Nephron progenitor cell (in vitro differentiated cells): Measurements from ENCODE around the gene MSI1.
A peak's percentile ranks its signal among the peaks of the same experiment; 100 is the strongest.

Experiments used
- DNase-seq: peaks from one replicate; pipeline ENCODE4 v3.0.0; 2021
- H3K27ac Mint-ChIP-seq: 2 replicates; pipeline ENCODE4 v1.8.0; 2021; ENCODE audit warnings: mild to moderate bottlenecking, moderate library complexity, mixed read lengths
- H3K27me3 Mint-ChIP-seq: 2 replicates; pipeline ENCODE4 v1.8.0; 2021; ENCODE audit warnings: mild to moderate bottlenecking, low read depth, mixed read lengths; ENCODE audit not compliant: poor library complexity
- H3K36me3 Mint-ChIP-seq: 2 replicates; pipeline ENCODE4 v1.8.0; 2021; ENCODE audit warnings: low read depth, mixed read lengths
- H3K4me1 Mint-ChIP-seq: 2 replicates; pipeline ENCODE4 v1.8.0; 2021; ENCODE audit warnings: mixed read lengths
- H3K4me3 Mint-ChIP-seq: 2 replicates; pipeline ENCODE4 v1.8.0; 2021; ENCODE audit warnings: mild to moderate bottlenecking, moderate library complexity, mixed read lengths
- H3K9me3 Mint-ChIP-seq: 2 replicates; pipeline ENCODE4 v1.8.0; 2021; ENCODE audit warnings: mild to moderate bottlenecking, moderate library complexity, mixed read lengths
- TF ChIP-seq, protein P1 (sequence below): fragments of 200-600 bp; sonication (generic); IDR thresholded peaks from 2 replicates; pipeline ENCODE4 v1.5.0; 2021; ENCODE audit warnings: antibody characterized with exemption

Gene MSI1

GRCh38 chr12:120347766-120348165 lies 21.2 kb downstream of the MSI1 start:
- Mint-ChIP-seq H3K4me1 (no peaks in the 10 kb centered on the region), H3K4me3 (no peak overlapping the region), H3K27ac (no peak overlapping the region), H3K9me3 (no peaks in the 10 kb centered on the region), H3K36me3 (peaks cover 65% of the 10 kb centered on the region), H3K27me3 (no peaks in the 10 kb centered on the region)
- TF ChIP-seq, protein P1, sequence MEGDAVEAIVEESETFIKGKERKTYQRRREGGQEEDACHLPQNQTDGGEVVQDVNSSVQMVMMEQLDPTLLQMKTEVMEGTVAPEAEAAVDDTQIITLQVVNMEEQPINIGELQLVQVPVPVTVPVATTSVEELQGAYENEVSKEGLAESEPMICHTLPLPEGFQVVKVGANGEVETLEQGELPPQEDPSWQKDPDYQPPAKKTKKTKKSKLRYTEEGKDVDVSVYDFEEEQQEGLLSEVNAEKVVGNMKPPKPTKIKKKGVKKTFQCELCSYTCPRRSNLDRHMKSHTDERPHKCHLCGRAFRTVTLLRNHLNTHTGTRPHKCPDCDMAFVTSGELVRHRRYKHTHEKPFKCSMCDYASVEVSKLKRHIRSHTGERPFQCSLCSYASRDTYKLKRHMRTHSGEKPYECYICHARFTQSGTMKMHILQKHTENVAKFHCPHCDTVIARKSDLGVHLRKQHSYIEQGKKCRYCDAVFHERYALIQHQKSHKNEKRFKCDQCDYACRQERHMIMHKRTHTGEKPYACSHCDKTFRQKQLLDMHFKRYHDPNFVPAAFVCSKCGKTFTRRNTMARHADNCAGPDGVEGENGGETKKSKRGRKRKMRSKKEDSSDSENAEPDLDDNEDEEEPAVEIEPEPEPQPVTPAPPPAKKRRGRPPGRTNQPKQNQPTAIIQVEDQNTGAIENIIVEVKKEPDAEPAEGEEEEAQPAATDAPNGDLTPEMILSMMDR: no peak
- DNase-seq: no peak

DNA sequence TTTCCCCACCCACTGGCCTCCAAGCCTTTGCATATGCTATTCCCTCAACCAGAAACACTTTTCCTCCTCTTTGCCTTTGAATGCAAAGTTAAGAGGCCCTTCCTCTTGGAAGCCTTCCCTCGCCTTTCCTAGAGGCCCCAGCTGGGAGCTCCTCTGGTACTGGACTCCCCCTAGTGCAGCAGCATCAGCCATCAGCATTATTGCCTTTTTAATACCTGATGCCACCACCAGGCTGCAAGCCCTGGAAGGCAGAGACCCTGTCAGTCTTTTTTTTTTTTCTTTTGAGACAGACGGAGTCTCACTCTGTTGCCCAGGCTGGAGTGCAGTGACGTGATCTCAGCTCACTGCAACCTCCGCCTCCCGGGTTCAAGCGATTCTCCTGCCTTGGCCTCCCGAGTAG lies 22.3 kb downstream of the MSI1 start:
- Mint-ChIP-seq H3K4me1 (peaks cover 2% of the 10 kb centered on the region), H3K4me3 (no peak overlapping the region), H3K9me3 (no peaks in the 10 kb centered on the region), H3K27ac (no peak overlapping the region), H3K36me3 (peaks cover 57% of the 10 kb centered on the region), H3K27me3 (no peaks in the 10 kb centered on the region)
- TF ChIP-seq, protein P1: no peak
- no peak for DNase-seq

DNA sequence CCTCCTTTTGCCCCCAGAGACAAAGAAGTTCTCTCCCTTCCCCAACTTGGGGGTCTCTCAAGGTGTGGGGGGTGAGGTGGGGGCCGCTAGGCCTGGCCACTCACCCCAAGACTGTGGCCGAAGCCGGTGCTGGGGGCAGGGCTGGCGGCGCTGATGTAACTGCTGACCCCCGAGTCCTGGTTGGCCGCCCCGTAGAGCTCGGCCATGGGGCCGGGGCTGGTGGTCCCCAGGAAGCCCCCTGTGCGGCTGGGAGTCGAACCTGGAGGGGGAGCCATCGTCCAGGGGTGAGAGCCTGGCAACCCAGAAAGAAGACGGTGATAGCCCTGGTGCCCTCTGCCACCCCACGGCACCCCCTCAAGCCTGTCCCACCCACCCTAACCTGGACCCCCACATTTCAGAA lies 22.9 kb downstream of the MSI1 start:
- Mint-ChIP-seq H3K27me3 (no peaks in the 10 kb centered on the region), H3K9me3 (no peaks in the 10 kb centered on the region), H3K27ac (no peak overlapping the region), H3K4me3 (no peak overlapping the region), H3K4me1 (peaks cover 8% of the 10 kb centered on the region), H3K36me3 (peaks cover 51% of the 10 kb centered on the region)
- TF ChIP-seq, protein P1: no peak
- DNase-seq: no peak

DNA sequence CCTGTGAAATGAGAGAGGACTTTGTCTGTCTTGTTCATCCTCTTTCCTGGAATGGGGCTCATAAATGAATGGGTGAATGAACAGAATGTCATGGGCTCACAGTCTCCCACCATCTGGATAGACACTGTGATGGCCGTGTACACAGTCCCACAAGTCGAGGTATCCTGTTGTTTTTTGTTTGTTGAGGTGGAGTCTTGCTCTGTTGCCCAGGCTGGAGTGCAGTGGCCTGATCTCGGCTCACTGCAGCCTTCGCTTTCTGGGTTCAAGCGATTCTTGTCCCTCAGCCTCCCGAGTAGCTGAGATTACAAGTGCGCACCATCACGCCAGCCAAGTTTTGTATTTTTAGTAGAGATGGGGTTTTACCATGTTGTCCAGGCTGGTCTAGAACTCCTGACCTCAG lies 25.3 kb downstream of the MSI1 start:
- no peak for DNase-seq
- peaks cover 11% of the 10 kb centered on the region for H3K9me3 Mint-ChIP-seq
- peaks cover 7% of the 10 kb centered on the region for H3K27me3 Mint-ChIP-seq
- no peak overlapping the region for H3K4me3 Mint-ChIP-seq
- TF ChIP-seq, protein P1: no peak
- H3K36me3 Mint-ChIP-seq: peaks cover 39% of the 10 kb centered on the region
- peak overlapping the region; percentile 92 for H3K27ac Mint-ChIP-seq
- H3K4me1 Mint-ChIP-seq: peaks cover 8% of the 10 kb centered on the region

DNA sequence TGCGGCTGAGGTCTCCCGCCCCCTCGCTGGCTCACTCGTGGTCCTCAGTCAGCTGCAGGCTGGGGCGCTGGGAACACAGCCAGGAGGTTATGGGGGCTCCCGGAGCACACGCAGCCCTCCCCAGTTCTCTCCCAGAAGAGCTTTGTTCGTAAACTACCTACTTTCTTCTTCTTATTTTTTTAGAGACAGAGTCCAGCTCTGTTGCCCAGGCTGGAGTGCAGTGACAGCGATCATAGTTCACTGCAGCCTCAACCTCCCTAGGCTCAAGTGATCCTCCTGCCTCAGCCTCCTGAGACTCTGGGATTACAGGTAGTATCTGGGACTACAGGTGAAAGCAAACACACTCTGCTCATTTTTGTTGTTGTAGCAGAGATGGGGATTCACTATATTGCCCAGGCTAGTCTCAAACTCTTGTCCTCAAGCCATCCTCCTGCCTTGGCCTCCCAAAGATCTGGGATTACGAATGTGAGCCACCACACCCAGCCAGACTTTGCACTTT lies 25.9 kb downstream of the MSI1 start:
- Mint-ChIP-seq H3K27ac (peak overlapping the region; percentile 92), H3K4me1 (peaks cover 8% of the 10 kb centered on the region), H3K36me3 (peaks cover 38% of the 10 kb centered on the region), H3K27me3 (peaks cover 7% of the 10 kb centered on the region), H3K4me3 (no peak overlapping the region), H3K9me3 (peaks cover 17% of the 10 kb centered on the region)
- TF ChIP-seq, protein P1: no peak
- DNase-seq: no peak
